Activated CD4-positive, alpha-beta memory T cell treated with anti-CD3 and anti-CD28 coated beads for 36 hours (primary cell): Measurements from ENCODE around the gene SMTNL2. TPM values are rescaled to one million over a fixed set of nuclear protein-coding genes. Genes with fewer than 3 reads are reported as not detected.
"Not testable (repeated sequence)": the region's sequence is repeated elsewhere in the genome, so short reads cannot be mapped to it uniquely, and the experiment has no call there.

Source experiments
- CTCF ChIA-PET: fragments of 350-600 bp; sonication (Branson Sonifier 250); formaldehyde crosslinking; loops from one replicate; lab custom pipeline; 2021; ENCODE audit warnings: antibody characterized with exemption, inconsistent platforms; lab: Charles Lee
- POLR2A ChIA-PET: fragments of 350-600 bp; sonication (Branson Sonifier 250); formaldehyde crosslinking; loops from one replicate; lab custom pipeline; 2021; ENCODE audit warnings: antibody characterized with exemption; lab: Charles Lee
- DNase-seq: peaks from one replicate; pipeline ENCODE4 v3.0.0-alpha.2; 2020
- H3K27ac Mint-ChIP-seq: one replicate; pipeline ENCODE4 v1.8.0; 2021; ENCODE audit warnings: mixed read lengths
- H3K27me3 Mint-ChIP-seq: one replicate; pipeline ENCODE4 v1.8.0; 2021; ENCODE audit warnings: mixed read lengths
- H3K36me3 Mint-ChIP-seq: one replicate; pipeline ENCODE4 v1.8.0; 2021; ENCODE audit warnings: mixed read lengths
- H3K4me1 Mint-ChIP-seq: one replicate; pipeline ENCODE4 v1.8.0; 2021; ENCODE audit warnings: low read depth, mixed read lengths
- H3K4me3 Mint-ChIP-seq: one replicate; pipeline ENCODE4 v1.8.0; 2021; ENCODE audit warnings: mild to moderate bottlenecking, mixed read lengths
- H3K9me3 Mint-ChIP-seq: one replicate; pipeline ENCODE4 v1.8.0; 2021; ENCODE audit warnings: mixed read lengths
- intact Hi-C: fragments of 100-400 bp; cut with micrococcal nuclease; formaldehyde crosslinking; loops from one replicate; pipeline ENCODE4 v1.15.1; 2023
- total RNA-seq, 2 experiments: library from RNA; stranded (reverse); gene quantifications; one replicate each; pipeline ENCODE4 v1.2.3, GENCODE V29; 2021

The SMTNL2 gene
- total RNA-seq, 2 experiments from 2014 or later = not detected

DNA sequence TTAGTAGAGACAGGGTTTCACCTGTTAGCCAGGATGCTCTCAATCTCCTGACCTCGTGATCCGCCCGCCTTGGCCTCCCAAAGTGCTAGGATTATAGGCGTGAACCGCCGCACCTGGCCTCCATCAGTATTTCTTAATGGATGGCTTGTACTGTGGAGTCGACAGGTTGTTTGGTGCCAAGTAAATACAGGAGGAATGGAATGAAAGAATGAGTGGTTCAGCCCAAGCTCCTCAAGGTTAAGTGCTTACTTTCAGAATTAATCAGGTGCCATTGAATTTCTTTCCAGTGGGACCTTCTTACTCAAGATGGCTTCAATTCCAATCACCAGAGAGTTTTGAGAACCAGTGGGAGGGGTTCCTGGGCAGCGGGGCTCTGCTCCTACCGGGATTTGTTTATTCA lies 32.1 kb downstream of the SMTNL2 start:
- Mint-ChIP-seq H3K9me3 (no peaks in the 10 kb centered on the region), H3K36me3 (no peaks in the 10 kb centered on the region), H3K4me3 (no peak overlapping the region), H3K27ac (no peak overlapping the region), H3K27me3 (peaks cover 5% of the 10 kb centered on the region), H3K4me1 (no peaks in the 10 kb centered on the region)
- intact Hi-C loops = no loop called here
- ChIA-PET CTCF (interaction anchor here (0.6 to 3.3 kb wide), 2 partner anchors 49 to 67 kb away, joined by 3 to 20 read pairs; no protein-coding TSS in a partner anchor), POLR2A (no interaction called here)
- DNase-seq = no peak

DNA sequence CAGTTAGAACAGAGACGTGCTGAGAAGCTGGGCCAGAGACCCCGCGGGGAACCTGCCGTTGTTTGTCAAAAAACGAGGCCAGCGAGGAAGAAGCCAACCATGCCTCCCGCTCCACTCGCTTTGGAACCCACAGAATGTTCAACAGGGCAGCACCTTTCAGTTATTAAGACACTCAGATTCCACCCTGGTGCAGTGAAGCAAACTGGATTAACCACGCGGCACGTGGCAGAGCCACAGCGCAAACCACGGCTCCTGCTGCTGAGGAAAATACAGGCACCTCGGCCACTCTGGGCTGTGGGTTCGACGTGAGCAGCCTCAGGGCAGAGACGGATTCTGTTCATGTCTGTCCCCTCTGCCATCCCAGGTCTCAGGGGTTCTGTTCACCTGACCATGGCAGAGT lies 32.8 kb downstream of the SMTNL2 start:
- Mint-ChIP-seq H3K9me3 (no peaks in the 10 kb centered on the region), H3K4me3 (no peak overlapping the region), H3K4me1 (no peaks in the 10 kb centered on the region), H3K36me3 (no peaks in the 10 kb centered on the region), H3K27ac (no peak overlapping the region), H3K27me3 (peaks cover 5% of the 10 kb centered on the region)
- ChIA-PET POLR2A (no interaction called here), CTCF (interaction anchor here (0.6 to 3.3 kb wide), 2 partner anchors 50 to 67 kb away, joined by 3 to 20 read pairs; no protein-coding TSS in a partner anchor)
- intact Hi-C loops = no loop called here
- DNase-seq = no peak

DNA sequence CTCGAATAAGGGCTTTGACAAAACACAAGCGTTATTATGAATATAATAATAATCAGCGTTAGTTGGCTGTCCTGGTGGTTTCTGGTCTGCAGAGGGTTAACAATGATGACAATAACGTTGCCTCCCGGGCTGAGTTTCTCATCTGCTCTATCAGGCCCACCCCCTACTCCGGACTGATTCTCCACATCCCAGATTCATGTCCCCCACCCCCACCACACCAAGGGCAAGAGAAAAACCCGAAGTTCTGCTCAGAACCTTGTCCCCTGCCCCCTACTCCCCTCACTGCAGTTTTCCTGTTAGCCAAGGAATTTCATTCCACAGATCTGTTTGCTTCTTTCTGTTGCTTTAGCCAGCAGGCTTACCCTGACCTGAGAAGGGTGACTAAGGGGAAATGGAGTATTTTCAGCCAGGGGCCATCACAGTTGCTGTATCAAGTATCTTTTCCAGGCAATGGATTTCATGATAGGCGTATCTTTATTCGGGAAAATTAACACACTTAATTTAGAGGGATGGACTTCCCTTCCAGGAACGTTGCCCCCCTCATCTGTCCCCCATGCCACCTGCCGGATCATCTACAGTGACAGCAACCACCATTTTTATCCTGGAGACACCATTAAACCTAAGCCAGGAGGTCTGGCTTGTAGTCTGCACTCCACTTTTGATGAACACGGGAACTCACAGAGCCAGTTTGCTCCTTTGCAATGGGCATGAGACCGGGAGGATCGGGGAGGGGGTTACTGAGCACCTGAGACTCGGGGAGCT lies 33.4 kb downstream of the SMTNL2 start:
- CTCF ChIA-PET = interaction anchor here (3.3 kb wide), 1 partner anchor 51 kb away, joined by 20 read pairs; no protein-coding TSS in a partner anchor

DNA sequence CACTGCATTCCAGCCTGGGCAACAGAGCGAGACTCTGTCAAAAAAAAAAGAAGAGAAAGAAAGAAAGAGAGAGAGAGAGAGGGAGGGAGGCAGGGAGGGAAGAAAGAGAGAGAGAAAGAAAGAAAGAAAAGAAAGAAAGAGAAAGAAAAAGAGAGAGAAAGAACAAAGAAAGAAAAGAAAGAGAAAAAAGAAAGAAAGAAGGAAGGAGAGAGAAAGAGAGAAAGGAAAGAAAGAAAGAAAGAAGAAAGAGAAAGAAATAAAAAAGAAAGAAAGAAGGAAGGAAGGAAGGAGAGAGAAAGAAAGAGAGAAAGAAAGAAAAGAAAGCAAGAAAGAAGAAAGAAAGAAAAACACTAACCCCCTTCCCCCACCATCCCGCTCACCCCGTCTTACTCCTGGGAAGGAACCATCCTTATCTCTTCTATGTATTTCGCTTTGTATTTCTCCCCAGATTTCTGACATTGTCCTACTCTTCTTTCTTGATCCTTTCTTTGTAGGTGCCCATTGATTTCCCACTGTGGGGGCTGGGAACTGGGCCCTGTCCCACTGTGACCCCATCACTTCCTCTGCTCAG lies 36.3 kb downstream of the SMTNL2 start:
- POLR2A ChIA-PET = no interaction called here
- intact Hi-C loops = no loop called here

More for the DNA sequence above, 33.4 kb downstream of the SMTNL2 start:
- POLR2A ChIA-PET = no interaction called here
- no peaks in the 10 kb centered on the region for H3K4me1 Mint-ChIP-seq
- H3K36me3 Mint-ChIP-seq = no peaks in the 10 kb centered on the region
- DNase-seq = no peak
- H3K27me3 Mint-ChIP-seq = peaks cover 5% of the 10 kb centered on the region
- intact Hi-C loops = no loop called here
- no peaks in the 10 kb centered on the region for H3K9me3 Mint-ChIP-seq
- H3K27ac Mint-ChIP-seq = no peak overlapping the region
- no peak overlapping the region for H3K4me3 Mint-ChIP-seq

DNA sequence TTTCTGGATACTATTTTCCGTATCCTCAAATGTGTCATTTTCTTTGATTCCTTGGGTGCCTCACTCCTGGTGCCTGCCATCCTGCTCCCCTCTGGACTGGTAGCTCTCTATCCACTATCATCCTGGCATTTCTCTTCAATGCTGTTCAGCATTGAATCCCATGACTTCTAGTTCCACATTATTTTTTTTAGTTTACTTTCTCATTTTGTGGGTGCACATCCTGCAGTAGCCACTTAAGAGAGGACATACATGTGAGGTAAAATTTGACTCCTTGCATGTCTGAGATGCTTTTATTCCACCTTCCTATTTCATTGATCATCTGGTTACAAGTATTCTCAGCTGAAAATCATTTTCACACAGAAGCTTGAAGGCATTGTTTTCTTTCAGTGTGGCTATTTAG lies 38.0 kb downstream of the SMTNL2 start:
- ChIA-PET POLR2A (no interaction called here), CTCF (interaction anchor here (1.5 to 2.5 kb wide), 3 partner anchors 55 to 202 kb away, joined by 3 to 9 read pairs (median 7); no protein-coding TSS in a partner anchor)
- Mint-ChIP-seq H3K36me3 (no peaks in the 10 kb centered on the region), H3K4me3 (no peak overlapping the region), H3K27me3 (peaks cover 14% of the 10 kb centered on the region), H3K9me3 (no peaks in the 10 kb centered on the region), H3K27ac (no peak overlapping the region), H3K4me1 (no peaks in the 10 kb centered on the region)
- no peak for DNase-seq
- intact Hi-C loops = no loop called here

More for the DNA sequence above, 36.3 kb downstream of the SMTNL2 start:
- CTCF ChIA-PET = interaction anchor here (2.3 to 2.5 kb wide), 2 partner anchors 54 to 56 kb away, joined by 7 to 9 read pairs; no protein-coding TSS in a partner anchor
- no peaks in the 10 kb centered on the region for H3K36me3 Mint-ChIP-seq
- H3K4me1 Mint-ChIP-seq = no peaks in the 10 kb centered on the region
- H3K27ac Mint-ChIP-seq = no peak overlapping the region
- H3K4me3 Mint-ChIP-seq = no peak overlapping the region
- no peaks in the 10 kb centered on the region for H3K9me3 Mint-ChIP-seq
- DNase-seq = no peak
- H3K27me3 Mint-ChIP-seq = peaks cover 5% of the 10 kb centered on the region

DNA sequence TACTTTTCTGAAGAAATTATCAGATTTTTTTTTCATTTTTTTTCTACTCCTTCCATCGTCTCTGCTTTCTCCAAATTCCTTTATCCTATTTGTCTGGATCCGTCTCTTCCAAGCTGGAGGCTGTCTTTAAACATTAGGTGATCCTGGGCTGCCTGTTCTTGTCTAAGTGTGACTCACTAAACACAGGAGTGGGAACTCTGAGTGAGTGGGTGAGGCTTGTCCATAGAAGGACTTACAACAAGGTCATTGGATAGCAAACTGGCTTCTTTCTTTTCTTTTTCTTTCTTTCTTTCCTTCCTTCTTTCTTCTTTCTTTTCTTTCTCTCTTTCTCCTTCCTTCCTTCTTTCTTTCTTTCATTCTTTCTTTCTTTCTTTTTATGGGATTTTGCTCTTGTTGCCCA lies 38.9 kb downstream of the SMTNL2 start:
- no peaks in the 10 kb centered on the region for H3K9me3 Mint-ChIP-seq
- H3K4me3 Mint-ChIP-seq = no peak overlapping the region
- ChIA-PET CTCF (interaction anchor here (1.5 to 2.5 kb wide), 3 partner anchors 56 to 202 kb away, joined by 3 to 9 read pairs (median 7); no protein-coding TSS in a partner anchor), POLR2A (no interaction called here)
- intact Hi-C loops = no loop called here
- DNase-seq = no peak
- no peaks in the 10 kb centered on the region for H3K4me1 Mint-ChIP-seq
- H3K27me3 Mint-ChIP-seq = peaks cover 15% of the 10 kb centered on the region
- H3K27ac Mint-ChIP-seq = no peak overlapping the region
- no peaks in the 10 kb centered on the region for H3K36me3 Mint-ChIP-seq

DNA sequence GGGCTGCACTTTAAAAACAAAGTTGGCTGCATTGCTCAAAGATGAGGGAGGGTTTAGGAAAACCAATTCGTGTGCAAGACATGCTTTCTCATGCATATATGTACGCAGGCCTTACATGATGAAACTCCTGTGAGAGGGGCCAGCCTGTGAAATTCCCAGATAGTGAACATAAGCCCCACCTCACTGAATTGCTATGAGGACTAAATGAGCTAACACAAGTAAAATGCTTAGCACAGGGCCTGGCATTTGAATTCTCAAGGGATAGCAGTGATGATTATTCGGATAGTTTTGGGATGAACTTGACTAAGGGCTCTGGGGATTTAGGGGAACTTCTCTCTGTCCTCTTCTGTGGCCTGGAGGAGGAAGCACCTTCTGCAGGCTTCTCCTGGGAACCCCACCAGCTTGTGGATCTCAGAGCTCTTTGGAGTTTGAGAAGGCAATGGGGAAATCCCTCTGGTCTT lies 40.2 kb downstream of the SMTNL2 start:
- CTCF ChIA-PET = interaction anchor here (1.1 to 4.3 kb wide), 11 partner anchors 9 to 204 kb away, joined by 3 to 97 read pairs (median 5); no protein-coding TSS in a partner anchor
- H3K4me1 Mint-ChIP-seq, POLR2A ChIA-PET, H3K36me3 Mint-ChIP-seq, H3K9me3 Mint-ChIP-seq, intact Hi-C loops, H3K27ac Mint-ChIP-seq, DNase-seq, H3K4me3 Mint-ChIP-seq: not testable (repeated sequence)
- H3K27me3 Mint-ChIP-seq = peaks cover 15% of the 10 kb centered on the region

DNA sequence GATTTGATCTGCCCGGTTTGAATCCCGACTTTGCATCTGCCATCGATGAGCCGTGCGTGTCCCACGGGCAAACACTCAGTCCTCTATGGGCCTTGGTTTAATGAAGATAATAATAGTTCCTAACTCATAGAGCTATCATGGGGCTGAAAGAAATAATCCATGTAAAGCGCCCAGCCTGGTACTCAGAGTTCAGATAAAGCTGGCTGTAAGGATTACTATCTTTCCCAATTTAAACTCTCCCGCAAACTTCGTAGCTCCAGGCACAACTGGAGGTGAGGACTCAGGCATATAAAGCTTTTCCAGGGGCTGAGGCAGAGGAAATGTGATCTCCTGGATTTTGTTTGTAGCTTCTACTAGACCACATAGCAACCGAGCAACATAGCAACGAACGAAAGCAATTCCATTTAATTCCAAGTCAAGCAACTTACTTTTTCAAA lies 40.9 kb downstream of the SMTNL2 start:
- ChIA-PET CTCF (interaction anchor here (0.6 to 4.3 kb wide), 13 partner anchors 10 to 367 kb away, joined by 3 to 97 read pairs (median 5); no protein-coding TSS in a partner anchor), POLR2A (no interaction called here)
- Mint-ChIP-seq H3K4me3 (no peak overlapping the region), H3K4me1 (no peaks in the 10 kb centered on the region), H3K27ac (no peak overlapping the region), H3K9me3 (no peaks in the 10 kb centered on the region), H3K27me3 (peaks cover 15% of the 10 kb centered on the region), H3K36me3 (no peaks in the 10 kb centered on the region)
- intact Hi-C loops = loop anchor here (5.0 kb wide), 1 partner anchor 203 kb away; no protein-coding TSS in a partner anchor
- no peak for DNase-seq

DNA sequence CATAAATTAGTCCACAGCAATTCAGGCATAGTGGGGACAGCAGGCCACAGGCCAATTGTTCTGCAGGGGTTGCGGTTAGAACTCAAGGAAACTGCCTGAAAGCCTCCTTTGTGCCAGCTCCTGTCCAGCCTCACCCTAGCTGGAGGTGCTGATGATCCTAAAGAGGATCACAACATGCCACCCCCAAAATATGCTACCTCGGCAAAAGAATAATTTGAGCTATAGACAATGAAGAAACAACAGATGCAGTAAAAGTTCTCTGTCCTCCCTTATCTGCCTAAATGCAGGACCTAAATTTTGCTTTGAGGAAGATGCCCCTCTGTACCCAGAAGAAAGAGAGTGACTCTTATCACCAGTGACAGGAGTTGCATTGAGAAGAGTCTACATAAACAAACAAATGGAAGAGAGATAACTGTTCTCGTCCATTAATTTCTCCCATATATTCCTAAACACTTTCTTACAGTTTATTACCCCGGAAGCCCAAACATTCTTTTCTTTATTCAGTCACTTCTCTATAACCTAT lies 42.5 kb downstream of the SMTNL2 start:
- CTCF ChIA-PET = interaction anchor here (0.6 to 4.3 kb wide), 10 partner anchors 19 to 207 kb away, joined by 3 to 97 read pairs (median 6); no protein-coding TSS in a partner anchor

DNA sequence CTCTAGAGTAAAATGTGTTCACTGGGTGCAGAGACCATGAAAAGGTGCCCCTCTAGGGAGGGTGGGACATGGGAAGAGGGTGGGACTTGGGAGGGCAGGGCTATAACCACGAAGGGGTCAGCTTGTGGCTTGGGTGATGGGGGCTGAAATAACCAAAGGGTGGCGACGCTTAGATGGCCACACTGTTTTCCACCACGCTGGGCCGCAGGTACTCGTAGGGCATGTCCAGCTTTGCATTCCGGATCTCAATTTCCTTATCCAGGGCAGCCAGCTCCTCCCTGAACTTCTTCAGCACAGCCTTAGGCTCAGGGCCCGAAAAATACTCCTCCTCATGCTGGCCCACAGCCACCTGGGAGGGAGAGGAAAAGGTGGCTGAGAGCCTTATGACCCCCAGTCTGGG lies 47.1 kb downstream of the SMTNL2 start:
- H3K27ac Mint-ChIP-seq = no peak overlapping the region
- ChIA-PET CTCF (interaction anchor here (1.7 kb wide), 1 partner anchor 65 kb away, joined by 5 read pairs; no protein-coding TSS in a partner anchor), POLR2A (interaction anchor here (1.1 kb wide), 1 partner anchor 44 kb away, joined by 3 read pairs; no protein-coding TSS in a partner anchor)
- peaks cover 4% of the 10 kb centered on the region for H3K9me3 Mint-ChIP-seq
- intact Hi-C loops = no loop called here
- DNase-seq = no peak
- peaks cover 34% of the 10 kb centered on the region for H3K27me3 Mint-ChIP-seq
- no peaks in the 10 kb centered on the region for H3K36me3 Mint-ChIP-seq
- no peak overlapping the region for H3K4me3 Mint-ChIP-seq
- peaks cover 6% of the 10 kb centered on the region for H3K4me1 Mint-ChIP-seq

More for the DNA sequence above, 42.5 kb downstream of the SMTNL2 start:
- Mint-ChIP-seq H3K9me3 (no peaks in the 10 kb centered on the region), H3K4me3 (no peak overlapping the region), H3K4me1 (no peaks in the 10 kb centered on the region), H3K36me3 (no peaks in the 10 kb centered on the region), H3K27ac (no peak overlapping the region), H3K27me3 (peaks cover 15% of the 10 kb centered on the region)
- intact Hi-C loops = loop anchor here (1.0 to 5.0 kb wide), 2 partner anchors 61 to 204 kb away; no protein-coding TSS in a partner anchor
- DNase-seq = no peak
- POLR2A ChIA-PET = no interaction called here

DNA sequence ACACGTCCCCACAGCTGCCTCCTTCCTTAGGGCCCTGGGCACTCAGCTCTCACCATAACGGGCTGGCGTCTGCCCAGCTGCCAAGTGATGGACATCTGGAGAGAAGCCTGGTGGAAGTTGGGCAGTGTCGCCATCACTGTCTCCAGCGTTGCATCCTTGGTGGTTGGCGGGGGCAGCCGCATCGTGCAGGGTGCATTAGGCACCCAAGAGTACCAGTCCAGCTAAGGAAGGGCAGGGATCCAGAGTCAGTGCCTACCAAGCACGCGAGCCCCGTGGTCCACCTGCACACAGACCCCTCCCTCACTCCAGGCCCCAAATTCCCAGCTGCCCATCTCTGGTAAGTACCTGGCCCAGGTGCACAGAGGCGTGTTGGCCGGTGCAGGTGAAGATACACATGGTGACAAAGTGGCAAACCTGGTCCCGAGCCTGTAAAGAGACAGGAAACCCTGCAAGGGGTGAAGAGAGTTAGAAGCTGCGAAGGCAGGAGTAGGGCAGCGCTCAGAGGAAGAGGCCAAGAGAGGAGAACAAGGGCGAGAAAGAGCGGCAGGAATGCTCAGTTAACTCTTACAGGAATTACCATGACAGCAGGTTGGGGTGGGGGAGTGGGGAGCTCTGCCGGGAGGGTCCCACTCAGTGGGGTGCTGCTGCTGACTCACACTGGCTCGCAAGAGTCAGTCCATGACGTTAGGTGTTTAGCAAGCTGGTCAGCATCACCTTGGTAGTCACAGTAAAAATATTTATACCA lies 47.7 kb downstream of the SMTNL2 start:
- CTCF ChIA-PET = interaction anchor here (1.7 kb wide), 1 partner anchor 65 kb away, joined by 5 read pairs; no protein-coding TSS in a partner anchor
- Mint-ChIP-seq H3K9me3 (peaks cover 4% of the 10 kb centered on the region), H3K36me3 (no peaks in the 10 kb centered on the region), H3K27me3 (peaks cover 34% of the 10 kb centered on the region), H3K27ac (no peak overlapping the region), H3K4me1 (peaks cover 9% of the 10 kb centered on the region), H3K4me3 (no peak overlapping the region)
- intact Hi-C loops = no loop called here
- DNase-seq = no peak
- POLR2A ChIA-PET = interaction anchor here (1.1 kb wide), 1 partner anchor 44 kb away, joined by 3 read pairs; no protein-coding TSS in a partner anchor
